Measurements from ENCODE around the gene BDNF. TPM values are rescaled to one million over a fixed set of nuclear protein-coding genes. Genes with fewer than 3 reads are reported as not detected.

Gene BDNF
- total and polyA plus RNA-seq, 7 donors, result 0.01 to 3.4 (median 0.13) TPM; not detected in 1

DNA sequence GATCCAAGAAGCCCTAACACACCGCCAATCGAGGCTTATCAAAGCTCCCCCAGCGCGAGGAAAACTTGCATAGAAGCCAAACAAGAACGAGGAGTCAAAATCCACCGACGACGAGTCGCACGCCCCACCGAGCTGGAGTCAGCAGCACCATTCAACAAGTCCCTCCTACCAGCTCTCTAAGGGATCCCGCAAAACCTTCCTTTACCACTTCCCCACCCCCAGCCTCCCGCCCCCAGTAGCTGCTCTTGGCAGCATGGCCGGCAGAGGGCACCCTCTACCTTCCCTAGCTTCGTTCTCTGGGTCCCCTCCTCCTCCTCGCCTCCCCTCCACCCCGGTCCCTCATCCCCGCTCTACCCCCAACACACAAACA lies 1.4 kb downstream of the BDNF start:
- no peaks in the 10 kb centered on the region for H3K36me3 ChIP-seq (ENCODE audit: insufficient read depth in 1 of 2, low read depth in 1 of 2)
- peak overlapping the region; percentile 10 for H3K27ac ChIP-seq
- intact Hi-C loops (cut with DNase I), result loop anchor here (2.0 to 5.0 kb wide), 4 partner anchors 828 to 1633 kb away; no protein-coding TSS in a partner anchor
- peak; percentile 67 to 83 for DNase-seq
- peaks cover 0 to 15% (median 3%) of the 10 kb centered on the region in 3 donors for H3K27me3 ChIP-seq (ENCODE audit: insufficient read depth in 3 of 3, low read length in 2 of 3)
- no peaks in the 10 kb centered on the region for H3K9me3 ChIP-seq
- H3K4me3 ChIP-seq, result peak overlapping the region; percentile 70
- TF ChIP-seq, protein P1, sequence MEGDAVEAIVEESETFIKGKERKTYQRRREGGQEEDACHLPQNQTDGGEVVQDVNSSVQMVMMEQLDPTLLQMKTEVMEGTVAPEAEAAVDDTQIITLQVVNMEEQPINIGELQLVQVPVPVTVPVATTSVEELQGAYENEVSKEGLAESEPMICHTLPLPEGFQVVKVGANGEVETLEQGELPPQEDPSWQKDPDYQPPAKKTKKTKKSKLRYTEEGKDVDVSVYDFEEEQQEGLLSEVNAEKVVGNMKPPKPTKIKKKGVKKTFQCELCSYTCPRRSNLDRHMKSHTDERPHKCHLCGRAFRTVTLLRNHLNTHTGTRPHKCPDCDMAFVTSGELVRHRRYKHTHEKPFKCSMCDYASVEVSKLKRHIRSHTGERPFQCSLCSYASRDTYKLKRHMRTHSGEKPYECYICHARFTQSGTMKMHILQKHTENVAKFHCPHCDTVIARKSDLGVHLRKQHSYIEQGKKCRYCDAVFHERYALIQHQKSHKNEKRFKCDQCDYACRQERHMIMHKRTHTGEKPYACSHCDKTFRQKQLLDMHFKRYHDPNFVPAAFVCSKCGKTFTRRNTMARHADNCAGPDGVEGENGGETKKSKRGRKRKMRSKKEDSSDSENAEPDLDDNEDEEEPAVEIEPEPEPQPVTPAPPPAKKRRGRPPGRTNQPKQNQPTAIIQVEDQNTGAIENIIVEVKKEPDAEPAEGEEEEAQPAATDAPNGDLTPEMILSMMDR (IDR thresholded peaks at IDR 0.05), result peak; percentile 75
- 1 to 2% (median 1%) methylated on average over 18 of the region's 18 CpGs for WGBS, 3 donors
- peaks cover 5% of the 10 kb centered on the region for H3K4me1 ChIP-seq
- peak; percentile 82 to 93 (median 92) for ATAC-seq

DNA sequence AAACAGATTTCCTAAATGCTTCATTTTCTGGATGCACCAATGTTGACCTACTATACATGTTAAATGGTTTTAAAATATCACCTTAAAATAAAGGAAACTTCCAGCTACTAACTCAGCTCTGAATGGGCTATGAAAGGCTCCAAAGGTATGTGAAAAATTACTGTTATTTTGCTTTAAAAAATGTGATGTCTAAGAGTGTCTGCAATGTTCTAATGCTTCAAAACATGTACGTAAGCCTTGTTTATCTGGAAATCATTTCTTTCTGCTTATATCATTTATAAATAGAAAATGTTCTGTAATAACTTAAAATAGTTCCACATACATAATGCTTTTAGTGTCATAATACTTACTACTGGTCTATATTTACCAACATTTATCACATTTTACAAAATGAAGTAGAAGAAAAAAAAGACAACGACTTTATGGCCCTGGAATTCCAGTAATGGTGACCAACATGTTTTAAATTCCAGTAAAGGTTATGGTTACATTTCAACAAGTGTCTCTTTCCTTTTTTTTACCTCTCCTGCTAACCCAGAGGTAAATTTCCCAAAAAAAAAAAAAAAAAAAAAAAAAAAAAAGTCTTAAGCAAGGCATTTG lies 2.5 kb downstream of the BDNF start:
- H3K36me3 ChIP-seq (ENCODE audit: insufficient read depth in 1 of 2, low read depth in 1 of 2), result no peaks in the 10 kb centered on the region
- TF ChIP-seq, protein P1 (IDR thresholded peaks at IDR 0.05), result no peak
- H3K27me3 ChIP-seq (ENCODE audit: insufficient read depth in 3 of 3, low read length in 2 of 3), result peaks cover 0 to 15% (median 3%) of the 10 kb centered on the region in 3 donors
- 29 to 37% (median 31%) methylated on average over 2 of the region's 2 CpGs for WGBS, 3 donors
- H3K9me3 ChIP-seq, result no peaks in the 10 kb centered on the region
- H3K4me1 ChIP-seq, result peaks cover 5% of the 10 kb centered on the region
- no peak overlapping the region for H3K4me3 ChIP-seq
- no peak overlapping the region for H3K27ac ChIP-seq
- intact Hi-C loops (cut with DNase I), result loop anchor here (2.0 to 5.0 kb wide), 4 partner anchors 830 to 1635 kb away; no protein-coding TSS in a partner anchor
- no peak for DNase-seq
- no peak for ATAC-seq

DNA sequence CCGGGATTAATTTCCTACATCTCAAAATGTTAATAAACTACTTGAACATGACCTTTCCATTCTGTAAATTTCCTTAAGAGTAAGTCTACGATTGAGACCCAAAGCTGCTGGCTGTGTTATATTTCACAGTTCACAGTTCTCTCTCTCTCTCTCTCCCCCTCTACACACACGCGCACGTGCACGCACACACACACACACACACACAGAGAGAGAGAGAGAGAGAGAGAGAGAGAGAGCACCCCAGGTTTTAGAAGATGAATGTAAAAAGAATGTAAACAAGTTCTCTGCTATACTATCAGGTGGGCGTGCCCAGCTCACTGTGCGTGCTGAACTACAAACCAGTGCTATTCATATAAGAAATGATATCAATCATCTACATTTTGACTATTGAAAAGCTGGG lies 3.3 kb downstream of the BDNF start:
- intact Hi-C loops (cut with DNase I), result loop anchor here (5.0 kb wide), 3 partner anchors 830 to 1635 kb away; no protein-coding TSS in a partner anchor
- Histone ChIP-seq H3K27ac (no peak overlapping the region), H3K36me3 (ENCODE audit: insufficient read depth in 1 of 2, low read depth in 1 of 2) (no peaks in the 10 kb centered on the region), H3K27me3 (ENCODE audit: insufficient read depth in 3 of 3, low read length in 2 of 3) (peaks cover 0 to 15% (median 3%) of the 10 kb centered on the region in 3 donors), H3K9me3 (no peaks in the 10 kb centered on the region), H3K4me1 (peaks cover 5% of the 10 kb centered on the region), H3K4me3 (no peak overlapping the region)
- WGBS, 3 donors, result 63 to 73% (median 68%) methylated on average over 8 of the region's 8 CpGs
- ATAC-seq, result no peak
- DNase-seq, result no peak
- TF ChIP-seq, protein P1 (IDR thresholded peaks at IDR 0.05), result no peak

DNA sequence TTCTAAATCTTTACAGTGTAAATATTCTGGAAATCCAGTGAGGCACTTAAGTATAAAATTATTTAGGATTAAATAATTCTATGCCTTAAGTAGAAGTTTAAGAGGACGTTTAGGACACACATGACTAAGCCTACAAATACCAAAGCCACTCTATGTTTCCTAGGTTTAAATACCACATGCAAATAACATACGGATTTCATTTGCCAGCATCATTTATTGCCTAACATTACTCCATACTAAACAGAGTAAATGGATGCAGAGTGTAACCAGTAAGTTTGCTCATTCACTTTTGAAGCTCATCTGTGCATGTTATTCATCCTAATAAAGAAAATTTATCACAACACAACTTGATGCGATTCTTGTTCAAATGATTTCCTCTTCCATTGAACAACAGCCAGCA lies 4.1 kb downstream of the BDNF start:
- Histone ChIP-seq H3K36me3 (ENCODE audit: insufficient read depth in 1 of 2, low read depth in 1 of 2) (no peaks in the 10 kb centered on the region), H3K27ac (no peak overlapping the region), H3K4me3 (no peak overlapping the region), H3K27me3 (ENCODE audit: insufficient read depth in 3 of 3, low read length in 2 of 3) (peaks cover 0 to 15% (median 1%) of the 10 kb centered on the region in 3 donors), H3K4me1 (no peaks in the 10 kb centered on the region), H3K9me3 (no peaks in the 10 kb centered on the region)
- WGBS, 3 donors, result 62 to 76% (median 68%) methylated on average over 3 of the region's 3 CpGs
- TF ChIP-seq, protein P1 (IDR thresholded peaks at IDR 0.05), result no peak
- intact Hi-C loops (cut with DNase I), result loop anchor here (5.0 kb wide), 3 partner anchors 831 to 1636 kb away; no protein-coding TSS in a partner anchor
- no peak for DNase-seq
- ATAC-seq, result no peak

Data from psoas muscle (tissue), 8 donors.